Pancreas (tissue), 10 donors: ENCODE data around the gene CDKN1C. TPM values are rescaled to one million over a fixed set of nuclear protein-coding genes. Genes with fewer than 3 reads are reported as not detected.

Source experiments
- ATAC-seq, 4 donors: fragments of 200-7000 bp; cut with Tn5 transposase; one replicate each; pipeline versions ENCODE4 v1.8.0 to v1.9.1; 2020; ENCODE audit warnings: mild to moderate bottlenecking in 4 of 4, moderate library complexity in 4 of 4
- DNase-seq, 6 donors: peaks; one replicate each; pipeline ENCODE4 v3.0.0-alpha.2; 2020
- FAIRE-seq: peaks from 2 replicates; lab custom pipeline; 2012; peaks lifted over from hg19 to GRCh38; lab: Jason Lieb, UNC
- H3K27ac ChIP-seq, 4 donors: fragments of 200-600 bp; sonication (generic); 1 replicate in 3 of 4; 2 replicates in 1 of 4; pipeline versions ENCODE4 v1.5.0 to v1.8.0; 2020
- H3K27me3 ChIP-seq, 4 donors: fragments of 200-600 bp; one replicate each; pipeline ENCODE4 v1.8.0; 2021
- H3K36me3 ChIP-seq, 3 donors: fragments of 200-600 bp; sonication (generic) in 1 of 3; one replicate each; pipeline versions ENCODE4 v1.5.0 to v1.8.0; 2020 to 2021
- H3K4me1 ChIP-seq, 3 donors: fragments of 200-600 bp; one replicate each; pipeline ENCODE4 v1.8.0; 2021
- H3K4me3 ChIP-seq, 4 donors: fragments of 200-600 bp; sonication (generic) in 2 of 4; one replicate each; pipeline versions ENCODE4 v1.5.0 to v1.8.0; 2020 to 2021
- H3K9me3 ChIP-seq, 4 donors: fragments of 200-600 bp; one replicate each; pipeline ENCODE4 v1.8.0; 2021
- WGBS, 2 donors: extraction: QIAGEN DNeasy Blood & Tissue Kit; methylation state at CpG; one replicate each; pipeline ENCODE4 v1.1.7; 2013; 5-methylcytosine and 5-hydroxymethylcytosine counted together
- intact Hi-C, 3 donors: fragments of 100-400 bp; cut with DNase I; formaldehyde crosslinking; loops; one replicate each; pipeline versions ENCODE4 v1.11.1 to v1.14.2; 2022
- polyA plus RNA-seq, 2 donors: library from polyadenylated mRNA; stranded (reverse); fragments of 200-250 nt; gene quantifications; one replicate each; pipeline ENCODE4 v1.2.3, GENCODE V29; 2013
- total RNA-seq, 6 donors: library from RNA; stranded (reverse); fragmentation: NEBNext Ultra II Directional in 4 of 6; extraction: Animal tissue kit (Norgen Biotek cat#: 25700) in 4 of 6; gene quantifications; one replicate each; pipeline versions ENCODE4 v1.2.1 to v1.2.4, GENCODE V29; 2021 to 2023
- TF ChIP-seq, protein P1 (sequence below), 4 donors: fragments of 200-600 bp; sonication (generic) in 3 of 4; IDR thresholded peaks; one replicate each; pipeline versions ENCODE4 v1.5.0 to v1.8.0; 2021; ENCODE audit warnings: antibody characterized with exemption in 4 of 4
- donor health status: healthy with polysubstance abuse.
- donor health status: DM: no; HTN: no; CAD: no; lungs with moderate emphysema.
- donor health status: DM: no; HTN: no; CAD: no.
- donor health status: control.
- donor health status: control.
- donor health status: Bipolar disorder and iron deficiency.
- donor health status: DM: yes; HTN: yes; CAD: no.
- donor health status: DM: no; HTN: no; CAD: no.
- donor health status: DM: no; HTN: no; CAD: no.
- donor health status: DM: yes; HTN: yes; CAD: no.

Gene CDKN1C
- total and polyA plus RNA-seq, 8 donors: 9.2 to 71.4 (median 20.0) TPM

DNA sequence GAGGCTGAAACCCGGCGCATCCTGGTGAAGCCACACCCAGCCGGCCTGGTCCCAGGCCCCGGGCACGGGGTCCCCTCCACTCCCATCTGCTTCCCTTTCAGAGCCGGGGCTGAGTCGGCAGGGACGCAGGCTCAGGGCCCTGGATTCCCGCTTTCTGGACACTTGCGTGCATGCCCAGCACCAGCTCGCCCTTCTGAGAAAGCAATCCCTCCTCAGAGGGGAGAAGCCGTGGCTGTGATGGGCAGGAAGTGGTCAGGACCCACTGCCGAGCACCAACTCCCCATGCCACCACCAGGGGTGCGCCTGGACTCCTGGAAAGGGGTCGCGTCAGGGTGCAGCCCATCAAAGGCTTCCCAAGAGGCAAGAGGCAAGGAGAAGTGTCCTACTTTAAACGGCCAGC, 15.1 kb downstream of the CDKN1C start:
- no peaks in the 10 kb centered on the region for H3K27me3 ChIP-seq
- no peaks in the 10 kb centered on the region for H3K36me3 ChIP-seq
- FAIRE-seq (no peak), ATAC-seq (no peak), DNase-seq (peak in 1 of 6 donors; percentile 66)
- H3K4me1 ChIP-seq: no peaks in the 10 kb centered on the region
- TF ChIP-seq, protein P1, sequence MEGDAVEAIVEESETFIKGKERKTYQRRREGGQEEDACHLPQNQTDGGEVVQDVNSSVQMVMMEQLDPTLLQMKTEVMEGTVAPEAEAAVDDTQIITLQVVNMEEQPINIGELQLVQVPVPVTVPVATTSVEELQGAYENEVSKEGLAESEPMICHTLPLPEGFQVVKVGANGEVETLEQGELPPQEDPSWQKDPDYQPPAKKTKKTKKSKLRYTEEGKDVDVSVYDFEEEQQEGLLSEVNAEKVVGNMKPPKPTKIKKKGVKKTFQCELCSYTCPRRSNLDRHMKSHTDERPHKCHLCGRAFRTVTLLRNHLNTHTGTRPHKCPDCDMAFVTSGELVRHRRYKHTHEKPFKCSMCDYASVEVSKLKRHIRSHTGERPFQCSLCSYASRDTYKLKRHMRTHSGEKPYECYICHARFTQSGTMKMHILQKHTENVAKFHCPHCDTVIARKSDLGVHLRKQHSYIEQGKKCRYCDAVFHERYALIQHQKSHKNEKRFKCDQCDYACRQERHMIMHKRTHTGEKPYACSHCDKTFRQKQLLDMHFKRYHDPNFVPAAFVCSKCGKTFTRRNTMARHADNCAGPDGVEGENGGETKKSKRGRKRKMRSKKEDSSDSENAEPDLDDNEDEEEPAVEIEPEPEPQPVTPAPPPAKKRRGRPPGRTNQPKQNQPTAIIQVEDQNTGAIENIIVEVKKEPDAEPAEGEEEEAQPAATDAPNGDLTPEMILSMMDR (IDR thresholded peaks at IDR 0.05): no peak
- no peak overlapping the region for H3K27ac ChIP-seq
- no peak overlapping the region for H3K4me3 ChIP-seq
- no peaks in the 10 kb centered on the region for H3K9me3 ChIP-seq
- intact Hi-C loops: no loop called here
- 60 to 63% methylated on average over 17 of the region's 17 CpGs for WGBS, 2 donors

DNA sequence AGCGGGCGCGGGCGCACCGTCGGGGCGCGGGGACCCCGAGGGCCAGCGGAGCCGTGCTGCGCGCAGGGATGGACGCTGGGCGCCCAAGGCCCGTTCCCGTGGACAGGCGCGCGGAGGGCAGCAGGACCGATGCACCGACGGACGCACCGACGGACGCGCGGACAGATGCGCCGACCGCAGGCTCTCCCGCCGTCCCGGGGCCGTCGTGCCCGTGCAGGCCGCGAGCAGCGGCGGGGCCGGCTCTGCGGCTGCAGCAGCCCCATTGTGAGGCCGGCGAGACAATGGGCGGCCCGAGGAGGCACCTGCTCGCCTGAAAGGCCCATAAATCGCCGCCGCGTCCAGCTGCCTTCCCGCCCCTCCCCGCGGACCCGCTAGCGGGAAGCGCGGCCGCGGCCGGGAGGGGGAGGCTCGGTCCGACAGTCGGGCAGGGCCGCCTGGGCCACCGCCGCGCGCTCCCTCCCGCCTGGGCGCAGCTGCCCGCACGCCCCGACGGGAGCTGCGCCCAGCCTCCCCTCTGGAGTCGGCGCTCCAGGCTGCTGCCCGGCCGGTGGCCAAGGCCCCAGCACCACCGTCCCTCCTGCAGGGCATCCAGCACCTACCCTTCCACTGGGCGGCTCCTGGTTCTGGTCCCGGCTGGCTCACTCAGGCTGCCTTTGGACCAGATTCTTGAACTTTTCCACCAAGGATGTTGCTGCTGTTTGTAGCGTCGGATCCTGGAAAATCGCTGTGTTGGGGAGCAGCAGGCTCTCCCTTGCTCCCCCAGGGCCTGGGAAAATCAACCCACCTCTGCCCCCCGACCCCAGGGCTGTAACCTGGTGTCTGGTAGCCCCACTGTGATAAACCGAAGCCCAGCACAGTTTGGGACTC, 15.8 kb downstream of the CDKN1C start:
- Histone ChIP-seq H3K36me3 (no peaks in the 10 kb centered on the region), H3K27me3 (no peaks in the 10 kb centered on the region), H3K4me3 (no peak overlapping the region), H3K9me3 (no peaks in the 10 kb centered on the region), H3K27ac (no peak overlapping the region), H3K4me1 (no peaks in the 10 kb centered on the region)
- 19 to 24% methylated on average over 46 to 90 of the region's 90 CpGs for WGBS, 2 donors
- TF ChIP-seq, protein P1 (IDR thresholded peaks at IDR 0.05): no peak
- FAIRE-seq: no peak
- intact Hi-C loops: no loop called here
- no peak for DNase-seq
- ATAC-seq: no peak

DNA sequence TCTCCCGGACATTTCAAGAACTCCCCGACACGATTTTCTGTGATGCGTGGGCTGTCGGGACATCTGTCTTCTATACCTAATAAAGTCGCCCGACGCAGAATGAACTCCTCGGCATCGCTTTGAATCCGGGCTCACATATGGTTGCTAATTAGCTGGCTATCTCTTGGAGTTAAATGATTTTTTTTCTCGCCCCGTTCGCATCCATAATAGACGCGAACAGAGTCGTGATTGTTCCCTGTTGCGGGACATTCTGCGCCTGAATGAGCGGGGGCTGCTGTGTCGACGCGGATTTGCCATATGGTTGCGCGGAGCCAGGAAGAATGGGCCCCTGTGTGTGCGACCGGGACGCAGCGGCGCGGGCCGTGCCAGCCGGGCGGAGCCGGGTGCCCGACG, 16.4 kb downstream of the CDKN1C start:
- Histone ChIP-seq H3K27ac (no peak overlapping the region), H3K36me3 (no peaks in the 10 kb centered on the region), H3K9me3 (no peaks in the 10 kb centered on the region), H3K27me3 (no peaks in the 10 kb centered on the region), H3K4me3 (no peak overlapping the region), H3K4me1 (no peaks in the 10 kb centered on the region)
- no peak for FAIRE-seq
- intact Hi-C loops: no loop called here
- 20 to 23% methylated on average over 37 of the region's 37 CpGs for WGBS, 2 donors
- TF ChIP-seq, protein P1 (IDR thresholded peaks at IDR 0.05): no peak
- no peak for DNase-seq
- no peak for ATAC-seq

DNA sequence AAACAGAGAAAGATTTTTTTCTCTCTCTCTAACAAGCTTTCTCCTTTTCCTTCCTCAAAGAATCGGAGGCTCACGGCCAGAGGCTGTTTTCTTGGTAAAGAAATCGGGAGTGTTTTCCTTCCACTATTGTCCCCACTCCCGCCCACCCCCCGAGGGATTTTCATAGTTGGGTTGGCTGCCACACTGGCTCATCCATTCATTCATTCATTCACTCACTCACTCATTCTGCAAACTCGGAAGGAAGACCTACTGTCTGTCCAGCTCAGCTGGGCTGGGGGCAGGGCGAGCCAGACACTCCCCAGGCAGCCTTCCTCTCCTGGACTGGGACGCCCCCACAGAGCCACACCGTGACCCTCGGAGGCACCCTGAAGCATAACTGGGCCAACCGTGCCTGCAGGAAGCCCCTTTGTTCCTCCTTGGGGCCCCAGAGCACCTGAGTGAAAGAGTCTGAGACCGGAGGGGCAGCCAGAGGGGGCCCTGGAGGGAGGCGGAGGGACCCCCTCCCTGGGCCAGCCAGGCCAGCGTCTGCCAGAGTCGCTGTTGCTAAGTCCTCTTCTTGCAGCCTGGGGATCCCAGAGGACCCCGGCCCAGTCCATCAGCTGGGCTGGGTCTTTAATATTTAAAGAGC, 17.0 kb downstream of the CDKN1C start:
- Histone ChIP-seq H3K36me3 (no peaks in the 10 kb centered on the region), H3K4me1 (no peaks in the 10 kb centered on the region), H3K4me3 (peak overlapping the region in 1 of 4 donors; percentile 12), H3K27ac (no peak overlapping the region), H3K27me3 (no peaks in the 10 kb centered on the region), H3K9me3 (no peaks in the 10 kb centered on the region)
- no peak for DNase-seq
- TF ChIP-seq, protein P1 (IDR thresholded peaks at IDR 0.05): no peak
- ATAC-seq: no peak
- intact Hi-C loops: no loop called here
- no peak for FAIRE-seq
- 37 to 41% methylated on average over 16 of the region's 16 CpGs for WGBS, 2 donors
